Adrenal gland (tissue), 5 donors: Measurements from ENCODE around the gene NKIRAS2.

Experiments
- POLR2A ChIP-seq, 2 donors: fragments of 450-650 bp; IDR thresholded peaks; one replicate each; pipeline ENCODE4 v1.6.1; 2017; ENCODE audit warnings: antibody characterized with exemption in 2 of 2, mild to moderate bottlenecking in 2 of 2, moderate library complexity in 1 of 2
- TF ChIP-seq, protein P1 (sequence below), 6 experiments: fragments of 450-650 bp in 4 of 6; fragments of 200-600 bp in 2 of 6; sonication (generic) in 1 of 6; IDR thresholded peaks; 1 replicate in 5 of 6; 2 replicates in 1 of 6; pipeline versions ENCODE4 v1.5.1 to v1.8.0; 2016 to 2021; ENCODE audit warnings: antibody characterized with exemption in 6 of 6, mild to moderate bottlenecking in 2 of 6, moderate library complexity in 1 of 6
- donor health status: DM: no; HTN: no; CAD: no.

DNA sequence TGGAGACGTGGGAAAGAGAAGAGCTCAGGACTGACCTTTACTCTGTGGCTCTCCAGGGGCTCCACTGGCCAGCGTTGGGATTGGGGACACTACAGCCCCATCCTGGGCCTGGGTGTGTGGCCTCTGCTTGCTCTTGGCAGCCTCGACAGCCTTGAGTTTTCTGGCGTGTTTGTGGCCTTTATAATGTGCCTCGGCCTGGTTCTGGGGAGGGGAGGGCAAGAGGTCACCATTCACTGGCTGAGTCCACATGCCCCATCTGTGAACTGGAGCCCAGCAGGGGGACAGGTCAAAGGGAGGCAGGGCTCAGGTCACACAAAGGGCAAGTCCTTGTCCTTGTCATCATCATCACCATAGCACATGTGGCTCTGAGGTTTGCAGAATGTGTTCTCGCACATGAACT is 11.7 kb downstream of the NKIRAS2 start:
- TF ChIP-seq, protein P1, sequence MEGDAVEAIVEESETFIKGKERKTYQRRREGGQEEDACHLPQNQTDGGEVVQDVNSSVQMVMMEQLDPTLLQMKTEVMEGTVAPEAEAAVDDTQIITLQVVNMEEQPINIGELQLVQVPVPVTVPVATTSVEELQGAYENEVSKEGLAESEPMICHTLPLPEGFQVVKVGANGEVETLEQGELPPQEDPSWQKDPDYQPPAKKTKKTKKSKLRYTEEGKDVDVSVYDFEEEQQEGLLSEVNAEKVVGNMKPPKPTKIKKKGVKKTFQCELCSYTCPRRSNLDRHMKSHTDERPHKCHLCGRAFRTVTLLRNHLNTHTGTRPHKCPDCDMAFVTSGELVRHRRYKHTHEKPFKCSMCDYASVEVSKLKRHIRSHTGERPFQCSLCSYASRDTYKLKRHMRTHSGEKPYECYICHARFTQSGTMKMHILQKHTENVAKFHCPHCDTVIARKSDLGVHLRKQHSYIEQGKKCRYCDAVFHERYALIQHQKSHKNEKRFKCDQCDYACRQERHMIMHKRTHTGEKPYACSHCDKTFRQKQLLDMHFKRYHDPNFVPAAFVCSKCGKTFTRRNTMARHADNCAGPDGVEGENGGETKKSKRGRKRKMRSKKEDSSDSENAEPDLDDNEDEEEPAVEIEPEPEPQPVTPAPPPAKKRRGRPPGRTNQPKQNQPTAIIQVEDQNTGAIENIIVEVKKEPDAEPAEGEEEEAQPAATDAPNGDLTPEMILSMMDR (IDR thresholded peaks at IDR 0.05) = no peak
- no peak for TF ChIP-seq POLR2A (IDR thresholded peaks at IDR 0.05)
